Testis (tissue), 2 donors: ENCODE results near the gene TUBAL3.

Experiments used
- CTCF ChIP-seq, 3 experiments: fragments of 450-650 bp in 2 of 3; fragments of 200-600 bp in 1 of 3; sonication (generic) in 1 of 3; IDR thresholded peaks; one replicate each; pipeline ENCODE4 v1.5.1; 2016 to 2019; ENCODE audit warnings: antibody characterized with exemption in 3 of 3, mild to moderate bottlenecking in 2 of 3, moderate library complexity in 1 of 3
- POLR2A ChIP-seq: fragments of 450-650 bp; IDR thresholded peaks from one replicate; pipeline ENCODE4 v1.6.1; 2017; ENCODE audit warnings: antibody characterized with exemption, mild to moderate bottlenecking, moderate library complexity

- TF ChIP-seq CTCF (IDR thresholded peaks at IDR 0.05) (no peak), POLR2A (no peak)
Observed at GRCh38 chr10:5387169-5387568, 17.5 kb downstream of the TUBAL3 start.
